ENCODE measurements around the gene ZNF416. TPM values are rescaled to one million over a fixed set of nuclear protein-coding genes. Genes with fewer than 3 reads are reported as not detected.

Gene ZNF416
- total RNA-seq, 1 experiment from 2014 or later: 8.7 TPM

- in situ Hi-C loops (cut with HindIII; ENCODE audit: low pct_unique_long_range_greater_than_20kb, low sequenced_read_pairs): no loop called here
- H3K27ac ChIP-seq (ENCODE audit: low read length): no peak within 1 kb of the TSS
- ChIA-PET POLR2A (no interaction called here), CTCF (no interaction called here)
- BruUV-seq (replicated peaks): no TSS peak
- no peak for DNase-seq (ENCODE audit: low read depth, low spot score)
- ATAC-seq: no peak
- H3K9me3 ChIP-seq (ENCODE audit: control insufficient read depth, insufficient read depth, low read depth, low read length): peaks cover 17% of the 10 kb centered on the region; the same call in 1 of the 2 replicates
- peak within 1 kb of the TSS in 1 of 2 experiments; percentile 34; a peak in 1 of 4 replicates for H3K4me3 ChIP-seq (ENCODE audit: low read depth in 2 of 2, low read length in 2 of 2)
- H3K4me1 ChIP-seq (ENCODE audit: control insufficient read depth, insufficient read depth, low read length): no peaks in the 10 kb centered on the region
- TF ChIP-seq TCF7L2 (IDR thresholded peaks at IDR 0.05; ENCODE audit: low read depth, low read length) (no peak), POLR2AphosphoS5 (IDR thresholded peaks at IDR 0.05; ENCODE audit: low read depth, low read length) (no peak), CTCF (IDR thresholded peaks at IDR 0.05) (no peak), SIN3A (IDR thresholded peaks at IDR 0.05; ENCODE audit: borderline replicate concordance, insufficient read depth, low read depth, low read length) (no peak)
- intact Hi-C loops (cut with micrococcal nuclease; ENCODE audit: unreplicated experiment): no loop called here
- no peaks in the 10 kb centered on the region for H3K36me3 ChIP-seq (ENCODE audit: control insufficient read depth, insufficient read depth, low read length)
- H3K27me3 ChIP-seq (ENCODE audit: control insufficient read depth, insufficient read depth, low read length): no peaks in the 10 kb centered on the region
These were observed 51.4 kb downstream of the ZNF416 start, which contains the start of gene ZNF549 for GRCh38 chr19:57527136-57527881. Gene ZNF549 (plus strand): TSS chr19:57527356. CDS start chr19:57527574, 218 bp downstream.

Other genes starting within 250 kb of the ZNF416 start
- 10.8 TPM for gene ZNF304, start 227.6 kb downstream of the ZNF416 start, total RNA-seq (2021; ENCODE audit: unreplicated experiment)
- 15.1 TPM for gene TRAPPC2B, start 215.4 kb downstream of the ZNF416 start, total RNA-seq (2021; ENCODE audit: unreplicated experiment)
- gene ZNF547, start 215.4 kb downstream of the ZNF416 start, total RNA-seq (2021; ENCODE audit: unreplicated experiment): 4.1 TPM
- 14.7 TPM for gene ZNF548, start 189.1 kb downstream of the ZNF416 start, total RNA-seq (2021; ENCODE audit: unreplicated experiment)
- 9.2 TPM for gene ZNF17, start 167.8 kb downstream of the ZNF416 start, total RNA-seq (2021; ENCODE audit: unreplicated experiment)
- gene ZNF749, start 143.6 kb downstream of the ZNF416 start, total RNA-seq (2021; ENCODE audit: unreplicated experiment): 21.3 TPM
- gene VN1R1, start 121.8 kb downstream of the ZNF416 start, total RNA-seq (2021; ENCODE audit: unreplicated experiment): 0.18 TPM
- 6.2 TPM for gene ZNF772, start 101.3 kb downstream of the ZNF416 start, total RNA-seq (2021; ENCODE audit: unreplicated experiment)
- gene ZNF419, start 91.2 kb downstream of the ZNF416 start, total RNA-seq (2021; ENCODE audit: unreplicated experiment): 14.0 TPM
- gene ZNF773, start 79.0 kb downstream of the ZNF416 start, total RNA-seq (2021; ENCODE audit: unreplicated experiment): 10.2 TPM
- not detected for gene ZNF549, start 51.6 kb downstream of the ZNF416 start, total RNA-seq (2021; ENCODE audit: unreplicated experiment)
- 15.1 TPM for gene ZNF550, start 19.0 kb downstream of the ZNF416 start, total RNA-seq (2021; ENCODE audit: unreplicated experiment)
- not detected for gene ZIK1, start 5.2 kb upstream of the ZNF416 start, total RNA-seq (2021; ENCODE audit: unreplicated experiment)
- gene ZNF530, start 21.0 kb upstream of the ZNF416 start, total RNA-seq (2021; ENCODE audit: unreplicated experiment): 8.9 TPM
- gene ZNF134, start 35.3 kb upstream of the ZNF416 start, total RNA-seq (2021; ENCODE audit: unreplicated experiment): 18.9 TPM
- gene ZNF211, start 54.3 kb upstream of the ZNF416 start, total RNA-seq (2021; ENCODE audit: unreplicated experiment): 13.9 TPM
- gene ZSCAN4, start 90.0 kb upstream of the ZNF416 start, total RNA-seq (2021; ENCODE audit: unreplicated experiment): not detected
- 11.0 TPM for gene ZNF551, start 103.1 kb upstream of the ZNF416 start, total RNA-seq (2021; ENCODE audit: unreplicated experiment)
- gene ZNF154, start 130.3 kb upstream of the ZNF416 start, total RNA-seq (2021; ENCODE audit: unreplicated experiment): not detected
- not detected for gene ZNF671, start 148.7 kb upstream of the ZNF416 start, total RNA-seq (2021; ENCODE audit: unreplicated experiment)
- 19.5 TPM for gene ZNF776, start 167.9 kb upstream of the ZNF416 start, total RNA-seq (2021; ENCODE audit: unreplicated experiment)
- gene ZNF586, start 190.8 kb upstream of the ZNF416 start, total RNA-seq (2021; ENCODE audit: unreplicated experiment): 10.7 TPM
- gene ZNF552, start 236.0 kb upstream of the ZNF416 start, total RNA-seq (2021; ENCODE audit: unreplicated experiment): 7.5 TPM

Measured in Panc1 (cell line).